Astrocyte of the spinal cord (primary cell): ENCODE measurements around the gene ARID5B.
A peak's percentile ranks its signal among the peaks of the same experiment; 100 is the strongest.

Experiments used
- DNase-seq: peaks from one replicate; pipeline ENCODE4 v3.0.0; 2011; ENCODE audit warnings: low read depth, low spot score
- H3K4me3 ChIP-seq: 2 replicates; pipeline ENCODE4 v1.5.1; 2011; ENCODE audit warnings: low read depth, mild to moderate bottlenecking, low read length, moderate library complexity
- in situ Hi-C: cut with HindIII; loops from 2 replicates; pipeline ENCODE4 v1.10.0; 2017; ENCODE audit warnings: low sequenced_read_pairs
- TF ChIP-seq, protein P1 (sequence below): IDR thresholded peaks from 2 replicates; pipeline ENCODE4 v1.5.1; 2012; ENCODE audit warnings: low read depth, mild to moderate bottlenecking, low read length, inconsistent platforms

Gene ARID5B

DNA sequence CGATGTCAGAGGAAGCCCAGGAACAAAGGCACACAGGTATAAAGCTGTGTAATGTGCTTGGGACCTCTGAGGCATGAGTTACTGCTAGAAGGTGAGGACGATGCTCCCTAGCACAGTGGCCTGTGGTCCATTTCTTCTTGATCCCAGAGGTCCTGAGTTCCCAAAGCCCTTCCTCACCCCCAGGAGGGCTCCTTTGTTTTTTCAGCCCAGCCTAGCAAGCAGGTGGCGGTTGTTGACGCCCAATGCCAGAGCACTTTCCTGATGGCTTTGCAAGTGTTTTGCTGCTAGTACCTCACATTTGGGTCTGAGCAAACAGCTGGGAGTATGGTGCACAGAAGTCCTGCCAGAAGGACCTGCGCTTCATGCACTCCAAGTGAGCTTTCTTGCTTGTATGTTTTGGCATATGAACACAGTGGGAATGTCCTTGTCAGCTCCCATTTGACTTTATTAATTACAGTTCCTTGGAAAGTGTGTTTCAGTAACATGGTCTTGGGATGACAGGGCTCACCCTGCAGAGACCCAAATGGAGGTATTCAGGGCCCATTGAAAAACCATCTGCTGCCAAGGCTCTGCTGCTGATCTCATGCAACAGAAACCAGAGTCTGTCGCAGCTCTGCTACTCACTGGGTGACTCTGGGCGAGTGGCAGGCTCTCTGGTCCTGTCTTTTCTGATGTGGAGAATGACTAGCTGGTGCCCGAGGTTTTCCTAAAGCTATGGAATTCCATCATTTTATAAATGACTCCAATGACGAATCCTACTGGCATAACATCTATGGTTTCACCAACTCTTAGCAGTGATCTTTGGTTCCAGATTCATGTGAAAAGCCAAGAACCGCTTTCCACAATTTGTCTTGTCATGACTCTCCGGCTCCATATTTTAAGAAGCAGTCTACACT lies 134.9 kb downstream of the ARID5B start:
- no peak overlapping the region for H3K4me3 ChIP-seq
- no peak for DNase-seq
- in situ Hi-C loops = no loop called here
- TF ChIP-seq, protein P1, sequence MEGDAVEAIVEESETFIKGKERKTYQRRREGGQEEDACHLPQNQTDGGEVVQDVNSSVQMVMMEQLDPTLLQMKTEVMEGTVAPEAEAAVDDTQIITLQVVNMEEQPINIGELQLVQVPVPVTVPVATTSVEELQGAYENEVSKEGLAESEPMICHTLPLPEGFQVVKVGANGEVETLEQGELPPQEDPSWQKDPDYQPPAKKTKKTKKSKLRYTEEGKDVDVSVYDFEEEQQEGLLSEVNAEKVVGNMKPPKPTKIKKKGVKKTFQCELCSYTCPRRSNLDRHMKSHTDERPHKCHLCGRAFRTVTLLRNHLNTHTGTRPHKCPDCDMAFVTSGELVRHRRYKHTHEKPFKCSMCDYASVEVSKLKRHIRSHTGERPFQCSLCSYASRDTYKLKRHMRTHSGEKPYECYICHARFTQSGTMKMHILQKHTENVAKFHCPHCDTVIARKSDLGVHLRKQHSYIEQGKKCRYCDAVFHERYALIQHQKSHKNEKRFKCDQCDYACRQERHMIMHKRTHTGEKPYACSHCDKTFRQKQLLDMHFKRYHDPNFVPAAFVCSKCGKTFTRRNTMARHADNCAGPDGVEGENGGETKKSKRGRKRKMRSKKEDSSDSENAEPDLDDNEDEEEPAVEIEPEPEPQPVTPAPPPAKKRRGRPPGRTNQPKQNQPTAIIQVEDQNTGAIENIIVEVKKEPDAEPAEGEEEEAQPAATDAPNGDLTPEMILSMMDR = no peak

DNA sequence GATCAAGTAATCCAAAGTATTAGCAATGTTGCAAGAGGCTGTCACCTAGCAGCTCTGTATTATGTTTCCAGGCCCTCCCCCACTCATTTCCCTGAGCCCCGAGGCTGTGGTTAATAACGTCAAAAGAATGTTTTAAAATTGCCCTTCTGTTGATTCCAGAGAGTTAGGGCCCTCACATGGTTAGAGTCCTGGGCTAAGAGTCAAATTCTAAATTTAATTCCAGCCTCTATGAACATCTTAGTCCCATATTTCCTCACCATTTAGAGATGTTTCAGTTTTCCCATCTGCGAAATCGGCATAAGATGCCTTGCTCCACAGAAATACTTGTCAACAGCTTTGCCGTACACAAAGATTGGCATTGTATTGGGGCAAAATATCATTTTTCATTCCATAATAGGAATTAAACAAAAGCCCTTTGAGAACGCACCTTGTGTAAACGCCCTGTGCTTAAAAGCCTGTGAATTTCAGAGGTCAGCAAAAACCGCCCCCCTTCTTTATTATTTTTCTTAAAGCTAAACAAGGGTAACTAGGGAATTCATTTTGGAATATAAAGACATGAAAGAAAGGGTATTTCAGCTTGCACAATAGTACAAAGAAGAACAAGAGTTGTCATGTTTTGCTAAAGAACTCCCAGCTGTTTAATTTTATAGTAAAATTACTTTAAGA lies 135.8 kb downstream of the ARID5B start:
- peak; percentile 61 for DNase-seq
- no peak overlapping the region for H3K4me3 ChIP-seq
- TF ChIP-seq, protein P1 = no peak
- in situ Hi-C loops = no loop called here

DNA sequence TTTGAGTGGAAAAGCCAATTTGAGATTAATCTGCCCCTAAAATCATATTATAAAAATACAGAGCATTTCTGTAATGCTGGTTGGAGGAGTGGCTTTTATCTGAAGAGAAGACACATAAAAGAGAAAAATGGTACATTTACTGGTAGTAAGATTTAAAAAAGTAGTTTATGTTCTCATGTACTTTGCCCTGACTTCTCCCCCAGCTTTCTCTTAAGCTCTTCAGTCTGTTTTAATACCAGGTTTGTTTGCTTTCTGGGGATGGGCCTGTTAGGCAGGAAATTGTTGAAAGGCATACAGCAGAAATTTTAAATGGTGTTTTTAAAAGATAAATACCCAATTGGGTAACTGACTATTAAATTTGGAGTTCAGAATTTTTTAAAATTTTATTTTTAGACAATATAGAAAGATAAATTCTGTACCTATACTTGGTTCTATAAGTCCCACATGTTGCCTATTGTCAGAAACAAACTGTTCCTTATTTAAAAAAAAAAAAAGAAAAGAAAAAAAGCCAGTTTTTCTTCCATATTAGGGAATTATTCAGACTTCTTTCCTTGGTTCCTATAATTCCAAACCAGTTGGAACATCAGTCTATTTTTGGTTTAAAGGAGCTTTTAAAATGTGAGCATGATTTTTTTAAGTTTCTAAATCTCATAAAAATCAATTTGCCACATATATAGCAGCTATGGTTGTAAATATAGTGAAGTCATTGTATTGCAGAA lies 136.6 kb downstream of the ARID5B start:
- TF ChIP-seq, protein P1 = no peak
- in situ Hi-C loops = no loop called here
- no peak overlapping the region for H3K4me3 ChIP-seq
- no peak for DNase-seq

DNA sequence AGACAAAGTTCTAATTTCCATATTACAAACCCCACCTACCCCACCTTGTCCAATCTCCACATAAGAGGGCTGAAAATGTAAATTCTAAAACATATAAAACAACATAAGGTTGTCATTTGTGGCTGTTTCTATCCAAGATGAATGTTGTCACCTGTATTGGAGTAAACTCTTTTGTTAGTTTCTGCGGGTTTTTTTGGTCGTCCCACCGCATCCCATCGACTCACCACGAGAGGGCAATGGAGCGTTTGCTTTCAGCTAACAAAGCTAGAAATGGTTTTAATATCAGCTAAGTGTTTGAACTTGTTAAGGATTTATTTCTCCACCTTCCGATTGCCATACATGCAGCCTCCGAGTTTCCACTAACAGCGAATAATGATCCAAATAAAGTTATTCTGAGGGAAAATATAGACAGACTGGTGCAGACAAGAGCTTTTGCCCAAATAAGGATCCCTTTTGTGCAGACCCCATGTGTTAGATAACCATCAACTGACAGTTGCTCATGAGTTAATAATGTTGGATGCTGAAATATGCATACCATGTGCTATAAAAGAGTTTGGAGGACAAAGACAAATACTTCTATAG lies 137.2 kb downstream of the ARID5B start:
- DNase-seq = peak; percentile 81
- in situ Hi-C loops = no loop called here
- TF ChIP-seq, protein P1 = peak; percentile 87
- H3K4me3 ChIP-seq = no peak overlapping the region

DNA sequence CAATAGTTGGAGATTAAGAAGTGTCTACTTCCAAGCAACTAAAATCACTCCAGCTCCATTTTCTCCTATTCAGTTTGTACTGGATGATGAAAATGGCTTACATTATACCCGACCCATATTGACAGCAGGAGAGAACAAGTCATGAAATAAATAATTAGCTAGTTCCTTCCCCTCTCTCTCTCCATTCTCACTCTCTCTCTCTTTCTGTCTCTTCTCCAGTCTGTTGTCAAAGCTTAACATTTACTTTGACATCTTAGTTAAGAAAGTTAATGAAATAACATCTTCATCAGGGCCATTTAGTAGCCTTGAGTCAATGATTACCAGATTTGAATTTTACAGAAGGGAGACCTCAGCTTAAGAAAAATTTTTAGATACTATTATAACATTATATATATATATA lies 138.5 kb downstream of the ARID5B start:
- H3K4me3 ChIP-seq = no peak overlapping the region
- in situ Hi-C loops = no loop called here

More for the DNA sequence above, 138.5 kb downstream of the ARID5B start:
- TF ChIP-seq, protein P1 = no peak
- DNase-seq = no peak
